Fibroblast of lung (primary cell): ENCODE data around the gene DNAH17.

Experiments
- CTCF ChIP-seq, 2 donors: IDR thresholded peaks in 1 of 2; conservative IDR thresholded peaks in 1 of 2; 1 replicate in 1 of 2; 2 replicates in 1 of 2; pipeline ENCODE4 v1.5.1; 2011 to 2012; ENCODE audit warnings: low read length in 2 of 2, control low read depth in 1 of 2, inconsistent platforms in 1 of 2, low read depth in 1 of 2, mild to moderate bottlenecking in 1 of 2
- EZH2 ChIP-seq: IDR thresholded peaks from 2 replicates; pipeline ENCODE4 v1.5.1; 2012; ENCODE audit warnings: low read length, control low read depth, mild to moderate bottlenecking; ENCODE audit errors: missing control alignments

DNA sequence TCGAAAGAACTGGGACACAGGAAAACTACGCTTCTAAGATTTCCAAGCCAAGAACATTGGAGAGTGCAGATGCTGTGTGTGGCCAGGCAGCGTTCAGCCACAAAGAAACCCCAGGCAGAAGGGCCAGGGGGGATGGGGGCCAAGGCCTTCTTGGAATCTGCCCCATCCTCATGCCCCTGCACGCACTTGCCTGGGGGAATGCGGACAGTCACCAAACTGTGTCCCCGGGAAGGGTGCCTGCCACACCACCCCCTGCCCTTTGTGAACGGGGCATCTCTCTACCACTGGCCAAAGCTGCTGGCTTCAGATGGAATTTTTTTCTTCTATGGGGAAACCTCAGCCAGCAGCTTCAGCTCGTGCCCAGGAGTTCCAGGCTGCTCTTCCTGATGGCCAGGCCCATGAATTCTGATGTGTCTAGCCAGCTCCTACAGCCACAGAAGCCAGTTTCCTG, 32.0 kb upstream of the DNAH17 start:
- TF ChIP-seq CTCF (conservative IDR thresholded peaks at IDR 0.05 in 1 of 2, IDR thresholded peaks at IDR 0.05 in 1 of 2; ENCODE audit: low read depth in 1 of 2, low read length in 2 of 2) (no peak), EZH2 (no peak)
